ENCODE data around the gene PPME1. TPM values are rescaled to one million over a fixed set of nuclear protein-coding genes. Genes with fewer than 3 reads are reported as not detected.

Gene PPME1
- total RNA-seq, 1 donor from 2014 or later = 401 TPM

- Histone ChIP-seq H3K79me2 (ENCODE audit: insufficient read depth, low read length) (no peaks in the 10 kb centered on the region), H4K20me1 (ENCODE audit: insufficient read depth, low read length) (no peaks in the 10 kb centered on the region), H3K9me3 (ENCODE audit: insufficient read depth, low read depth, low read length) (no peaks in the 10 kb centered on the region), H3K4me1 (ENCODE audit: insufficient read depth, low read length) (no peaks in the 10 kb centered on the region), H3K4me3 (ENCODE audit: insufficient read depth, low read depth, low read length) (no peak overlapping the region), H3K27ac (ENCODE audit: low read depth, low read length) (no peak overlapping the region), H3K27me3 (ENCODE audit: insufficient read depth, low read length) (no peaks in the 10 kb centered on the region), H3K4me2 (ENCODE audit: low read length) (no peak overlapping the region), H3K9ac (ENCODE audit: low read length) (no peak overlapping the region), H3K36me3 (ENCODE audit: insufficient read depth, low read length) (peaks cover 23% of the 10 kb centered on the region), H2AFZ (ENCODE audit: low read depth, low read length) (no peak overlapping the region)
- no peak overlapping the region for H3K27ac Mint-ChIP-seq (ENCODE audit: unreplicated experiment)
- peaks cover 14% of the 10 kb centered on the region for H3K36me3 Mint-ChIP-seq (ENCODE audit: low read depth, unreplicated experiment)
- no peaks in the 10 kb centered on the region for H3K27me3 Mint-ChIP-seq (ENCODE audit: low read depth, unreplicated experiment)
- no peak overlapping the region for H3K4me3 Mint-ChIP-seq (ENCODE audit: unreplicated experiment)
- FAIRE-seq (no peak), DNase-seq (ENCODE audit: low read depth) (no peak)
- TF ChIP-seq, protein P1, sequence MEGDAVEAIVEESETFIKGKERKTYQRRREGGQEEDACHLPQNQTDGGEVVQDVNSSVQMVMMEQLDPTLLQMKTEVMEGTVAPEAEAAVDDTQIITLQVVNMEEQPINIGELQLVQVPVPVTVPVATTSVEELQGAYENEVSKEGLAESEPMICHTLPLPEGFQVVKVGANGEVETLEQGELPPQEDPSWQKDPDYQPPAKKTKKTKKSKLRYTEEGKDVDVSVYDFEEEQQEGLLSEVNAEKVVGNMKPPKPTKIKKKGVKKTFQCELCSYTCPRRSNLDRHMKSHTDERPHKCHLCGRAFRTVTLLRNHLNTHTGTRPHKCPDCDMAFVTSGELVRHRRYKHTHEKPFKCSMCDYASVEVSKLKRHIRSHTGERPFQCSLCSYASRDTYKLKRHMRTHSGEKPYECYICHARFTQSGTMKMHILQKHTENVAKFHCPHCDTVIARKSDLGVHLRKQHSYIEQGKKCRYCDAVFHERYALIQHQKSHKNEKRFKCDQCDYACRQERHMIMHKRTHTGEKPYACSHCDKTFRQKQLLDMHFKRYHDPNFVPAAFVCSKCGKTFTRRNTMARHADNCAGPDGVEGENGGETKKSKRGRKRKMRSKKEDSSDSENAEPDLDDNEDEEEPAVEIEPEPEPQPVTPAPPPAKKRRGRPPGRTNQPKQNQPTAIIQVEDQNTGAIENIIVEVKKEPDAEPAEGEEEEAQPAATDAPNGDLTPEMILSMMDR (IDR thresholded peaks at IDR 0.05; ENCODE audit: insufficient read depth, low read depth, low read length) = no peak
- no peak for TF ChIP-seq EZH2 (IDR thresholded peaks at IDR 0.05; ENCODE audit: insufficient read depth, low read length)
- H3K9me3 Mint-ChIP-seq (ENCODE audit: unreplicated experiment) = no peaks in the 10 kb centered on the region
- H3K4me1 Mint-ChIP-seq (ENCODE audit: low read depth, unreplicated experiment) = no peaks in the 10 kb centered on the region
Observed at GRCh38 chr11:74233683-74234082, 62.6 kb downstream of the PPME1 start.

DNA sequence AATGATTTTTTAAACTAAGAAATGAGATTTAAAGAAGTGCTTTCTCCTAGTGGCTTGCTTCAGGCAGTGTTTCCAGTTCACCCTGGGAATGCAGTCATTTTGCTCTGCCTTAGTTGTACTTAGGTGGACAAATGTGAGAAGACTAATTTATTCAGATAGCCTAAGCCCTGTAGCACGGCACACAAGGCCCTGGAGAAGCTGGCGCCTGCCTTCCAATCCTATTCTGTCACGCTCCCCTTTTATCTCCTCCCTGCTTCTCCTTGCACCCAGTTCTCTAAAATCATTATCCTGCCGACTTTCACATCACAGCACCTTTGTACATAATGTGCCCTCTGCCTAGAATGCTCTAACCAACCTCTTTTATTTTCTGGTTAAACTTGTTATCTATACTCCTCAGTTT, 64.0 kb downstream of the PPME1 start:
- TF ChIP-seq, protein P1 (IDR thresholded peaks at IDR 0.05; ENCODE audit: insufficient read depth, low read depth, low read length) = no peak
- no peak for TF ChIP-seq EZH2 (IDR thresholded peaks at IDR 0.05; ENCODE audit: insufficient read depth, low read length)
- no peak overlapping the region for H2AFZ ChIP-seq (ENCODE audit: low read depth, low read length)

GRCh38 chr11:74237541-74237940, 66.5 kb downstream of the PPME1 start:
- Mint-ChIP-seq H3K27ac (ENCODE audit: unreplicated experiment) (no peak overlapping the region), H3K9me3 (ENCODE audit: unreplicated experiment) (no peaks in the 10 kb centered on the region), H3K4me1 (ENCODE audit: low read depth, unreplicated experiment) (no peaks in the 10 kb centered on the region), H3K4me3 (ENCODE audit: unreplicated experiment) (no peak overlapping the region), H3K27me3 (ENCODE audit: low read depth, unreplicated experiment) (no peaks in the 10 kb centered on the region), H3K36me3 (ENCODE audit: low read depth, unreplicated experiment) (peaks cover 20% of the 10 kb centered on the region)
- Histone ChIP-seq H3K9ac (ENCODE audit: low read length) (no peak overlapping the region), H3K4me1 (ENCODE audit: insufficient read depth, low read length) (no peaks in the 10 kb centered on the region), H3K36me3 (ENCODE audit: insufficient read depth, low read length) (peaks cover 22% of the 10 kb centered on the region), H2AFZ (ENCODE audit: low read depth, low read length) (no peak overlapping the region), H3K27me3 (ENCODE audit: insufficient read depth, low read length) (no peaks in the 10 kb centered on the region), H4K20me1 (ENCODE audit: insufficient read depth, low read length) (no peaks in the 10 kb centered on the region), H3K27ac (ENCODE audit: low read depth, low read length) (no peak overlapping the region), H3K79me2 (ENCODE audit: insufficient read depth, low read length) (no peaks in the 10 kb centered on the region), H3K9me3 (ENCODE audit: insufficient read depth, low read depth, low read length) (no peaks in the 10 kb centered on the region), H3K4me2 (ENCODE audit: low read length) (no peak overlapping the region), H3K4me3 (ENCODE audit: insufficient read depth, low read depth, low read length) (no peak overlapping the region)
- no peak for FAIRE-seq
- no peak for TF ChIP-seq EZH2 (IDR thresholded peaks at IDR 0.05; ENCODE audit: insufficient read depth, low read length)
- TF ChIP-seq, protein P1 (IDR thresholded peaks at IDR 0.05; ENCODE audit: insufficient read depth, low read depth, low read length) = no peak
- DNase-seq (ENCODE audit: low read depth) = no peak

More for the DNA sequence above, 64.0 kb downstream of the PPME1 start:
- Mint-ChIP-seq H3K4me3 (ENCODE audit: unreplicated experiment) (no peak overlapping the region), H3K36me3 (ENCODE audit: low read depth, unreplicated experiment) (peaks cover 18% of the 10 kb centered on the region), H3K4me1 (ENCODE audit: low read depth, unreplicated experiment) (no peaks in the 10 kb centered on the region), H3K27me3 (ENCODE audit: low read depth, unreplicated experiment) (no peaks in the 10 kb centered on the region), H3K9me3 (ENCODE audit: unreplicated experiment) (no peaks in the 10 kb centered on the region), H3K27ac (ENCODE audit: unreplicated experiment) (no peak overlapping the region)
- Histone ChIP-seq H3K9me3 (ENCODE audit: insufficient read depth, low read depth, low read length) (no peaks in the 10 kb centered on the region), H4K20me1 (ENCODE audit: insufficient read depth, low read length) (no peaks in the 10 kb centered on the region), H3K36me3 (ENCODE audit: insufficient read depth, low read length) (peaks cover 23% of the 10 kb centered on the region), H3K27ac (ENCODE audit: low read depth, low read length) (no peak overlapping the region), H3K9ac (ENCODE audit: low read length) (no peak overlapping the region), H3K4me3 (ENCODE audit: insufficient read depth, low read depth, low read length) (no peak overlapping the region), H3K4me1 (ENCODE audit: insufficient read depth, low read length) (no peaks in the 10 kb centered on the region), H3K27me3 (ENCODE audit: insufficient read depth, low read length) (no peaks in the 10 kb centered on the region), H3K79me2 (ENCODE audit: insufficient read depth, low read length) (no peaks in the 10 kb centered on the region), H3K4me2 (ENCODE audit: low read length) (no peak overlapping the region)
- no peak for FAIRE-seq
- DNase-seq (ENCODE audit: low read depth) = no peak

Data from astrocyte (in vitro differentiated cells and primary cell).